Measurements from ENCODE around the gene CMSS1.
"Not testable (repeated sequence)": the region's sequence is repeated elsewhere in the genome, so short reads cannot be mapped to it uniquely, and the experiment has no call there.

Gene CMSS1

GRCh38 chr3:100043271-100043670 is 225.6 kb downstream of the CMSS1 start:
- Histone ChIP-seq H3K4me1 (ENCODE audit: insufficient read depth, insufficient read length) (peaks cover 4% of the 10 kb centered on the region), H3K4me3 (ENCODE audit: insufficient read length, low read depth) (no peak overlapping the region)

GRCh38 chr3:100044369-100044768 is 226.7 kb downstream of the CMSS1 start:
- no peak for TF ChIP-seq ZNF274 (IDR thresholded peaks at IDR 0.05; ENCODE audit: low read depth, low read length)
- TF ChIP-seq YY1 (IDR thresholded peaks at IDR 0.05; ENCODE audit: insufficient read depth, insufficient read length): no peak
- TF ChIP-seq SUZ12 (IDR thresholded peaks at IDR 0.05; ENCODE audit: extremely low read depth, insufficient read depth, insufficient read length): no peak
- no peaks in the 10 kb centered on the region for H3K27me3 ChIP-seq (ENCODE audit: insufficient read depth, insufficient read length)
- no peak overlapping the region for H3K4me3 ChIP-seq (ENCODE audit: insufficient read length, low read depth)
- peaks cover 4% of the 10 kb centered on the region for H3K4me1 ChIP-seq (ENCODE audit: insufficient read depth, insufficient read length)
- no peaks in the 10 kb centered on the region for H3K36me3 ChIP-seq (ENCODE audit: insufficient read depth, insufficient read length, low read length)
- DNase-seq (ENCODE audit: low read depth, low spot score): no peak
- no peaks in the 10 kb centered on the region for H3K9me3 ChIP-seq (ENCODE audit: insufficient read depth, low read length)
- H3K9ac ChIP-seq (ENCODE audit: insufficient read length, low read depth): no peak overlapping the region

More at GRCh38 chr3:100043271-100043670, 225.6 kb downstream of the CMSS1 start:
- Histone ChIP-seq H3K36me3 (ENCODE audit: insufficient read depth, insufficient read length, low read length) (no peaks in the 10 kb centered on the region), H3K9ac (ENCODE audit: insufficient read length, low read depth) (no peak overlapping the region), H3K27me3 (ENCODE audit: insufficient read depth, insufficient read length) (no peaks in the 10 kb centered on the region), H3K9me3 (ENCODE audit: insufficient read depth, low read length) (no peaks in the 10 kb centered on the region)
- TF ChIP-seq YY1 (IDR thresholded peaks at IDR 0.05; ENCODE audit: insufficient read depth, insufficient read length) (no peak), ZNF274 (IDR thresholded peaks at IDR 0.05; ENCODE audit: low read depth, low read length) (no peak), SUZ12 (IDR thresholded peaks at IDR 0.05; ENCODE audit: extremely low read depth, insufficient read depth, insufficient read length) (no peak)
- no peak for DNase-seq (ENCODE audit: low read depth, low spot score)

DNA sequence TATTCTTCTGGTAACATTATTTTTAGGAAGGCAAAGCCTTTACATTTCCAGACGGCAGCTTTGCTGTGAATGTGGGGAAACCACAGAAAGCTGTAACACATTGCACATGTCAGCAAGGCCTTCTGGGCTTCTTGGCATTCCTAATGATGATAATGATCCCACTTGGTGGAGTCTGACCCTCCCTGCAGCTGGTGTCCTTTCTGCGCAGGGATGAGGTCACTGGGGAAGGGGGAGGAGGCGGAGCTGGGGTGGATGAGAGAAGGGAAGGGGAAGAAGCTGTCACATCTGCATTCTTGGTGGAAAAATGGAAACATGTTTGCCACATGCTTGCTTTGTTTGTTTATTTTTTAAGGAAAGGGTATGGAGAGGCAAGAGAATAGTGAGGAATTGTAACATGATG is 228.0 kb downstream of the CMSS1 start:
- H3K4me3 ChIP-seq (ENCODE audit: insufficient read length, low read depth): no peak overlapping the region
- no peaks in the 10 kb centered on the region for H3K27me3 ChIP-seq (ENCODE audit: insufficient read depth, insufficient read length)
- H3K9ac ChIP-seq (ENCODE audit: insufficient read length, low read depth): no peak overlapping the region
- DNase-seq (ENCODE audit: low read depth, low spot score): no peak
- no peaks in the 10 kb centered on the region for H3K36me3 ChIP-seq (ENCODE audit: insufficient read depth, insufficient read length, low read length)
- H3K4me1 ChIP-seq (ENCODE audit: insufficient read depth, insufficient read length): peaks cover 4% of the 10 kb centered on the region
- TF ChIP-seq ZNF274 (IDR thresholded peaks at IDR 0.05; ENCODE audit: low read depth, low read length): no peak
- TF ChIP-seq SUZ12 (IDR thresholded peaks at IDR 0.05; ENCODE audit: extremely low read depth, insufficient read depth, insufficient read length): no peak
- TF ChIP-seq YY1 (IDR thresholded peaks at IDR 0.05; ENCODE audit: insufficient read depth, insufficient read length): no peak
- no peaks in the 10 kb centered on the region for H3K9me3 ChIP-seq (ENCODE audit: insufficient read depth, low read length)

DNA sequence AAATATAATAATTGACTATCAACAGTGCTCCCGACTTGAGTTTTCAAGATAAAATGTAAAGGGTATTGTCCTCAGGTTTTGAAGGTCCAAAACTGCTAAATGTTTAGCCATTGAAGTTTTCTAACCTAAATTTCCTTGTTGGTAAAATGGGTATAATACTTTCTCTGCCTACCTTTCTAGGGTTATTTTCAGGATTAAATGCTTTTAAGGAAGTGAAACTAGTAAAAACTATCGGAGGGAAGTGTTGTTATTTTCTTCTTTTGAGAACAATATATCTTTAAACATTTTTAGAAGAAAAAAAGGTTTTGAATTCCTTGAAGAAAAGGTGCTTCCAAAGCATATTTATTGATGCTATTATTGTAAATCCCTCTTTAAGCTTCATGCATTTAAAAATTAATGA is 229.3 kb downstream of the CMSS1 start:
- Histone ChIP-seq H3K9me3 (ENCODE audit: insufficient read depth, low read length) (no peaks in the 10 kb centered on the region), H3K4me3 (ENCODE audit: insufficient read length, low read depth) (no peak overlapping the region), H3K27me3 (ENCODE audit: insufficient read depth, insufficient read length) (no peaks in the 10 kb centered on the region), H3K9ac (ENCODE audit: insufficient read length, low read depth) (no peak overlapping the region), H3K36me3 (ENCODE audit: insufficient read depth, insufficient read length, low read length) (no peaks in the 10 kb centered on the region), H3K4me1 (ENCODE audit: insufficient read depth, insufficient read length) (peaks cover 4% of the 10 kb centered on the region)
- TF ChIP-seq YY1 (IDR thresholded peaks at IDR 0.05; ENCODE audit: insufficient read depth, insufficient read length) (no peak), ZNF274 (IDR thresholded peaks at IDR 0.05; ENCODE audit: low read depth, low read length) (no peak), SUZ12 (IDR thresholded peaks at IDR 0.05; ENCODE audit: extremely low read depth, insufficient read depth, insufficient read length) (no peak)
- no peak for DNase-seq (ENCODE audit: low read depth, low spot score)

DNA sequence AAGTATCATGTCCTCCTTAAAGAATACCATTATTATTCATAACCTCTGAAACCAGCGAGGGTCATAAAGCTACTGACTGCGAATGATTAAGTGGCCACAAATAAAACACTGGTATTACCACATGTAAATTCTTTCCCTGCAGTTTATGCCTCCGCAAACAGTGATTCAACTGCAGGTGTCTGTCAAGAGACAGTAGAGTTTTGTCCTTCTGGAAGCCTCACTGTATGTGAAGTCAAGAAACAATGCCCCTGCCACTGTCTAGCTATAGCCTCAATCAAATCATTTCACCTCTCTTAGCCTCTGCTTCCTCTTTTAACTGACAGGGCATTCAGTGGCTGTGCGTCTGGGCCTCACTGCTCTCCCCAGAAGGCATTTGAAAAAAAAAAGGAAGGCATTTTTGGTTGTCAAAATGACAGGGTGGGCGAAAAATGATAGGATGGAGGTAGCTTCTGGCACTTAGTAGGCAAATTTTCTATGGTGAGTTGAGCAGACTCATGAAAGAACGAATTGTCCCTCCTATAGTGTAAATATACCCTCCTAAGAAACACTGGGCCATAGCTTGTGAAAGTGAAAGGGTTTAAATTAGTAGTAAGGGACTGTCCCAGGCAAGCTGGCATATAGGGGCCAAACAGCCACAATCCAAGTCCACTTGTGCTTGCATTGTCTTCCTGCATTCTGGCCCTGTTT is 229.9 kb downstream of the CMSS1 start:
- Histone ChIP-seq H3K4me1 (ENCODE audit: insufficient read depth, insufficient read length) (peaks cover 5% of the 10 kb centered on the region), H3K9ac (ENCODE audit: insufficient read length, low read depth) (no peak overlapping the region), H3K36me3 (ENCODE audit: insufficient read depth, insufficient read length, low read length) (no peaks in the 10 kb centered on the region), H3K4me3 (ENCODE audit: insufficient read length, low read depth) (no peak overlapping the region), H3K9me3 (ENCODE audit: insufficient read depth, low read length) (no peaks in the 10 kb centered on the region), H3K27me3 (ENCODE audit: insufficient read depth, insufficient read length) (no peaks in the 10 kb centered on the region)
- TF ChIP-seq ZNF274 (IDR thresholded peaks at IDR 0.05; ENCODE audit: low read depth, low read length) (no peak), YY1 (IDR thresholded peaks at IDR 0.05; ENCODE audit: insufficient read depth, insufficient read length) (no peak)
- no peak for DNase-seq (ENCODE audit: low read depth, low spot score)

- Histone ChIP-seq H3K9ac (ENCODE audit: insufficient read length, low read depth) (no peak overlapping the region), H3K4me3 (ENCODE audit: insufficient read length, low read depth) (no peak overlapping the region), H3K36me3 (ENCODE audit: insufficient read depth, insufficient read length, low read length) (no peaks in the 10 kb centered on the region), H3K27me3 (ENCODE audit: insufficient read depth, insufficient read length) (no peaks in the 10 kb centered on the region), H3K4me1 (ENCODE audit: insufficient read depth, insufficient read length) (peaks cover 5% of the 10 kb centered on the region), H3K9me3 (ENCODE audit: insufficient read depth, low read length) (no peaks in the 10 kb centered on the region)
- TF ChIP-seq YY1 (IDR thresholded peaks at IDR 0.05; ENCODE audit: insufficient read depth, insufficient read length) (no peak), ZNF274 (IDR thresholded peaks at IDR 0.05; ENCODE audit: low read depth, low read length) (no peak), SUZ12 (IDR thresholded peaks at IDR 0.05; ENCODE audit: extremely low read depth, insufficient read depth, insufficient read length) (no peak)
- DNase-seq (ENCODE audit: low read depth, low spot score): no peak
Measured at GRCh38 chr3:100048248-100048647, 230.6 kb downstream of the CMSS1 start.

GRCh38 chr3:100051513-100051912 is 233.9 kb downstream of the CMSS1 start:
- not testable (repeated sequence) for H3K27me3 ChIP-seq (ENCODE audit: insufficient read depth, insufficient read length); H3K9ac ChIP-seq (ENCODE audit: insufficient read length, low read depth); H3K4me3 ChIP-seq (ENCODE audit: insufficient read length, low read depth); H3K9me3 ChIP-seq (ENCODE audit: insufficient read depth, low read length); DNase-seq (ENCODE audit: low read depth, low spot score); H3K4me1 ChIP-seq (ENCODE audit: insufficient read depth, insufficient read length); H3K36me3 ChIP-seq (ENCODE audit: insufficient read depth, insufficient read length, low read length)
